HUDEP-2 (cell line): ENCODE measurements around the gene CEP295NL.
"Not testable (repeated sequence)": the region's sequence is repeated elsewhere in the genome, so short reads cannot be mapped to it uniquely, and the experiment has no call there.

Experiments used
- DNase-seq, 76 experiments: peaks; one replicate each; lab custom pipeline; 2025; ENCODE audit not compliant: unreplicated experiment in 76 of 76; lab: John Stamatoyannopoulos, UW

Gene CEP295NL

GRCh38 chr17:78873519-78874340 lies 29.3 kb downstream of the CEP295NL start:
- no peak for DNase-seq

GRCh38 chr17:78872486-78872885 lies 30.5 kb downstream of the CEP295NL start:
- no peak for DNase-seq

- DNase-seq: no peak
Observed at GRCh38 chr17:78870621-78871020, 32.4 kb downstream of the CEP295NL start.

- no peak for DNase-seq
Observed at GRCh38 chr17:78868391-78868790, 34.6 kb downstream of the CEP295NL start.

GRCh38 chr17:78867046-78867445 lies 36.0 kb downstream of the CEP295NL start:
- DNase-seq: not testable (repeated sequence)

GRCh38 chr17:78865682-78866390 lies 37.2 kb downstream of the CEP295NL start:
- DNase-seq: peak in 58 of 76 experiments; percentile 3 to 71 (median 34)

GRCh38 chr17:78864117-78864516 lies 38.9 kb downstream of the CEP295NL start:
- no peak for DNase-seq

- peak in 4 of 76 experiments; percentile 8 to 16 (median 12) for DNase-seq
Observed at GRCh38 chr17:78862073-78863023, 40.7 kb downstream of the CEP295NL start.

GRCh38 chr17:78861229-78861628 lies 41.8 kb downstream of the CEP295NL start:
- no peak for DNase-seq

- no peak for DNase-seq
Observed at GRCh38 chr17:78859051-78859450, 44.0 kb downstream of the CEP295NL start.

GRCh38 chr17:78857266-78857665 lies 45.7 kb downstream of the CEP295NL start:
- DNase-seq: no peak

GRCh38 chr17:78855561-78856165 lies 47.3 kb downstream of the CEP295NL start:
- no peak for DNase-seq

GRCh38 chr17:78854508-78854907 lies 48.5 kb downstream of the CEP295NL start:
- no peak for DNase-seq

- DNase-seq: peak in 33 of 76 experiments; percentile 2 to 50 (median 21)
Observed at GRCh38 chr17:78853926-78854394, 49.0 kb downstream of the CEP295NL start.

- DNase-seq: peak in 1 of 76 experiments; percentile 7
Observed at GRCh38 chr17:78852709-78853121, 50.3 kb downstream of the CEP295NL start.

GRCh38 chr17:78849026-78849425 lies 54.0 kb downstream of the CEP295NL start:
- DNase-seq: no peak

- DNase-seq: no peak
Observed at GRCh38 chr17:78847052-78847451, 55.9 kb downstream of the CEP295NL start.

GRCh38 chr17:78844301-78845005 lies 58.5 kb downstream of the CEP295NL start:
- DNase-seq: no peak

GRCh38 chr17:78842881-78843565 lies 60.0 kb downstream of the CEP295NL start:
- peak in 60 of 76 experiments; percentile 14 to 73 (median 38) for DNase-seq
